IMR-90 (cell line): ENCODE data around the gene AVPR1B. TPM values are rescaled to one million over a fixed set of nuclear protein-coding genes. Genes with fewer than 3 reads are reported as not detected.

Source experiments
- ATAC-seq: fragments of 200-7000 bp; cut with Tn5 transposase; 2 replicates; pipeline ENCODE4 v1.9.1; 2020; ENCODE audit warnings: low read depth, mild to moderate bottlenecking, moderate library complexity
- BruUV-seq: library from RNA; stranded (reverse); fragments of 400-500 nt; replicated peaks from 2 replicates; lab custom pipeline; 2021; lab: Mats Ljungman, UMichigan
- CTCF ChIA-PET: fragments of 300-600 bp; formaldehyde crosslinking; extraction: SDS; loops from one replicate; lab custom pipeline; 2021; ENCODE audit warnings: antibody characterized with exemption; lab: Yijun Ruan, JAX
- POLR2A ChIA-PET: fragments of 300-600 bp; sonication (Branson Sonifier 250); formaldehyde crosslinking; loops from one replicate; lab custom pipeline; 2022; ENCODE audit warnings: antibody characterized with exemption; ENCODE audit not compliant: unreplicated experiment; lab: Charles Lee
- DNase-seq: peaks from one replicate; pipeline ENCODE4 v3.0.0; 2013
- H2AFZ ChIP-seq: replicated peaks from 2 replicates; pipeline ENCODE3; 2013; ENCODE audit warnings: low read length, mild to moderate bottlenecking; ENCODE audit not compliant: poor library complexity
- H2AK5ac ChIP-seq: 2 replicates; pipeline ENCODE4 v1.6.1; 2013; ENCODE audit warnings: low read depth, low read length, inconsistent platforms
- H2AK9ac ChIP-seq: replicated peaks from 2 replicates; pipeline ENCODE3; 2013; ENCODE audit warnings: mild to moderate bottlenecking, low read depth, low read length, moderate library complexity; ENCODE audit not compliant: poor library complexity
- H2BK120ac ChIP-seq: 2 replicates; pipeline ENCODE4 v1.6.1; 2013; ENCODE audit warnings: low read depth, low read length, inconsistent platforms
- H2BK15ac ChIP-seq: 3 replicates; pipeline ENCODE4 v1.6.1; 2013; ENCODE audit warnings: low read depth, low read length, inconsistent platforms
- H2BK20ac ChIP-seq: 2 replicates; pipeline ENCODE4 v1.6.1; 2013; ENCODE audit warnings: low read depth, mild to moderate bottlenecking, inconsistent platforms, low read length, moderate library complexity
- H2BK5ac ChIP-seq: 2 replicates; pipeline ENCODE4 v1.6.1; 2013; ENCODE audit warnings: mild to moderate bottlenecking, low read depth, low read length, inconsistent platforms; ENCODE audit not compliant: poor library complexity, severe bottlenecking
- H3K14ac ChIP-seq: replicated peaks from 2 replicates; pipeline ENCODE4 v1.6.1; 2013; ENCODE audit warnings: low read depth, low read length, inconsistent platforms
- H3K18ac ChIP-seq: 2 replicates; pipeline ENCODE4 v1.6.1; 2013; ENCODE audit warnings: low read depth, low read length, control low read depth
- H3K23ac ChIP-seq: 2 replicates; pipeline ENCODE4 v1.6.1; 2013; ENCODE audit warnings: low read depth, low read length, inconsistent platforms
- H3K27ac ChIP-seq: 2 replicates; pipeline ENCODE4 v1.5.1; 2013; ENCODE audit warnings: mild to moderate bottlenecking, control low read depth, low read length; ENCODE audit not compliant: insufficient read depth
- H3K27me3 ChIP-seq: 2 replicates; pipeline ENCODE4 v1.6.1; 2013; ENCODE audit warnings: low read length; ENCODE audit not compliant: control insufficient read depth, insufficient read depth
- H3K36me3 ChIP-seq: 2 replicates; pipeline ENCODE4 v1.6.1; 2013; ENCODE audit warnings: low read length, mixed read lengths; ENCODE audit not compliant: control insufficient read depth, insufficient read depth
- H3K4ac ChIP-seq: 2 replicates; pipeline ENCODE4 v1.6.1; 2013; ENCODE audit warnings: low read depth, low read length, inconsistent platforms
- H3K4me1 ChIP-seq: 2 replicates; pipeline ENCODE4 v1.6.1; 2013; ENCODE audit warnings: low read length, mixed read lengths; ENCODE audit not compliant: control insufficient read depth, insufficient read depth
- H3K4me2 ChIP-seq: 2 replicates; pipeline ENCODE4 v1.6.1; 2013; ENCODE audit warnings: low read depth, mild to moderate bottlenecking, control low read depth, low read length, moderate library complexity
- H3K4me3 ChIP-seq: 2 replicates; pipeline ENCODE4 v1.5.1; 2013; ENCODE audit warnings: low read depth, mild to moderate bottlenecking, control low read depth, low read length, moderate library complexity; ENCODE audit not compliant: insufficient read depth
- H3K56ac ChIP-seq: 2 replicates; pipeline ENCODE4 v1.6.1; 2013; ENCODE audit warnings: low read length, inconsistent platforms; ENCODE audit not compliant: insufficient read depth; ENCODE audit errors: extremely low read depth
- H3K79me1 ChIP-seq, 2 experiments: 2 replicates each; pipeline ENCODE4 v1.6.1; 2013; ENCODE audit warnings: low read length in 2 of 2, inconsistent platforms in 1 of 2, low read depth in 1 of 2
- H3K9ac ChIP-seq: 2 replicates; pipeline ENCODE4 v1.6.1; 2013; ENCODE audit warnings: low read depth, low read length, control low read depth
- H3K9me1 ChIP-seq: 2 replicates; pipeline ENCODE4 v1.6.1; 2013; ENCODE audit warnings: low read length, inconsistent platforms; ENCODE audit not compliant: insufficient read depth
- H3K9me3 ChIP-seq: 2 replicates; pipeline ENCODE4 v1.6.1; 2013; ENCODE audit warnings: low read length; ENCODE audit not compliant: control insufficient read depth, insufficient read depth
- H4K20me1 ChIP-seq: 2 replicates; pipeline ENCODE4 v1.6.1; 2013; ENCODE audit warnings: low read length, inconsistent platforms; ENCODE audit not compliant: insufficient read depth
- H4K5ac ChIP-seq: 2 replicates; pipeline ENCODE4 v1.6.1; 2013; ENCODE audit warnings: mild to moderate bottlenecking, low read depth, low read length, control low read depth
- H4K8ac ChIP-seq, 2 experiments: 2 replicates each; pipeline ENCODE4 v1.6.1; 2013; ENCODE audit warnings: low read depth in 2 of 2, low read length in 2 of 2, control low read depth in 1 of 2, inconsistent platforms in 1 of 2
- H4K91ac ChIP-seq: 2 replicates; pipeline ENCODE4 v1.6.1; 2013; ENCODE audit warnings: low read depth, low read length, inconsistent platforms; ENCODE audit not compliant: insufficient read depth
- CEBPB ChIP-seq: IDR thresholded peaks from 2 replicates; pipeline ENCODE4 v1.6.1; 2012; ENCODE audit warnings: low read depth, low read length, improper control_type of control experiment
- ELK1 ChIP-seq: fragments of 150-350 bp; IDR thresholded peaks from 2 replicates; pipeline ENCODE4 v1.6.1; 2016; ENCODE audit warnings: low read depth, mild to moderate bottlenecking, low read length, moderate library complexity, borderline replicate concordance
- FOS ChIP-seq: fragments of 150-350 bp; IDR thresholded peaks from 2 replicates; pipeline ENCODE4 v1.6.1; 2016; ENCODE audit warnings: low read depth, low read length
- MAFK ChIP-seq: IDR thresholded peaks from 2 replicates; pipeline ENCODE4 v1.6.1; 2012; ENCODE audit warnings: low read depth, low read length, improper control_type of control experiment
- MAZ ChIP-seq: IDR thresholded peaks from 2 replicates; pipeline ENCODE4 v1.6.1; 2012; ENCODE audit warnings: low read depth, mild to moderate bottlenecking, low read length, improper control_type of control experiment, moderate library complexity, borderline replicate concordance
- MXI1 ChIP-seq: IDR thresholded peaks from 2 replicates; pipeline ENCODE4 v1.6.1; 2012; ENCODE audit warnings: low read depth, mild to moderate bottlenecking, low read length, moderate library complexity, borderline replicate concordance
- POLR2A ChIP-seq: IDR thresholded peaks from 2 replicates; pipeline ENCODE4 v1.6.1; 2012; ENCODE audit warnings: mild to moderate bottlenecking, low read depth, low read length
- RCOR1 ChIP-seq: IDR thresholded peaks from 2 replicates; pipeline ENCODE4 v1.6.1; 2012; ENCODE audit warnings: mild to moderate bottlenecking, low read length, improper control_type of control experiment; ENCODE audit not compliant: insufficient replicate concordance
- SMC3 ChIP-seq: fragments of 150-350 bp; IDR thresholded peaks from 2 replicates; pipeline ENCODE4 v1.6.1; 2016; ENCODE audit warnings: low read depth, mild to moderate bottlenecking, antibody characterized with exemption, low read length, moderate library complexity
- WGBS, 2 experiments: methylation state at CpG; one replicate each; pipeline versions ENCODE4 v1.1.5 to v1.1.7; 2013; ENCODE audit warnings: missing lambda C conversion rate in 2 of 2; ENCODE audit not compliant: insufficient read length in 1 of 2; ENCODE audit errors: extremely low coverage in 2 of 2; 5-methylcytosine and 5-hydroxymethylcytosine counted together
- dilution Hi-C: fragments of 300-500 bp; cut with HindIII; formaldehyde crosslinking; loops from one replicate; pipeline ENCODE4 v1.14.3; 2018; ENCODE audit warnings: low sequenced_read_pairs; ENCODE audit not compliant: unreplicated experiment
- in situ Hi-C: fragments of 300-500 bp; cut with MboI; formaldehyde crosslinking; loops from 3 replicates; pipeline ENCODE4 v1.14.3; 2019; ENCODE audit warnings: low sequenced_read_pairs, inconsistent platforms, mixed read lengths
- intact Hi-C: fragments of 100-400 bp; cut with micrococcal nuclease; formaldehyde crosslinking; loops from 2 replicates; pipeline ENCODE4 v1.10.0; 2022
- polyA plus RNA-seq, 3 experiments: library from polyadenylated mRNA; depleted of rRNA; stranded (reverse); fragments of >200 nt; gene quantifications; 2 replicates each; pipeline ENCODE4 v1.2.3, GENCODE V29; 2012; ENCODE audit warnings: low replicate concordance in 1 of 3
- total RNA-seq: library from RNA; depleted of rRNA; stranded (reverse); fragments of >200 nt; gene quantifications from 2 replicates; pipeline ENCODE4 v1.2.3, GENCODE V29; 2012

The AVPR1B gene
- total and polyA plus RNA-seq, 2 of the 4 experiments (the other 2 are of a cell fraction) = not detected

- no peaks in the 10 kb centered on the region for H3K9me1 ChIP-seq
- H2BK20ac ChIP-seq = no peak overlapping the region
- H3K36me3 ChIP-seq = no peaks in the 10 kb centered on the region
- H2BK5ac ChIP-seq = no peak overlapping the region
- no peak overlapping the region for H3K27ac ChIP-seq
- H2AK9ac ChIP-seq = no peak overlapping the region
- ChIA-PET CTCF (interaction anchor here (1.4 kb wide), 1 partner anchor 15 kb away, joined by 4 read pairs; no protein-coding TSS in a partner anchor), POLR2A (no interaction called here)
- BruUV-seq = no TSS peak
- intact Hi-C loops (no loop called here), dilution Hi-C loops (no loop called here), in situ Hi-C loops (loop anchor here (25.0 kb wide), 1 partner anchor 459 kb away; no protein-coding TSS in a partner anchor)
- no peak overlapping the region for H4K91ac ChIP-seq
- H3K9me3 ChIP-seq = no peaks in the 10 kb centered on the region; the same call in 1 of the 2 replicates
- no peaks in the 10 kb centered on the region for H3K79me1 ChIP-seq
- no peak overlapping the region for H2AK5ac ChIP-seq
- H2BK120ac ChIP-seq = no peak overlapping the region
- no peak overlapping the region for H3K23ac ChIP-seq
- peaks cover 23% of the 10 kb centered on the region for H3K27me3 ChIP-seq
- H3K4me2 ChIP-seq = no peak overlapping the region
- no peak overlapping the region for H3K4ac ChIP-seq
- no peaks in the 10 kb centered on the region for H4K20me1 ChIP-seq
- WGBS, 2 experiments = no CpG with 5 or more reads among the region's 1 CpG
- DNase-seq = no peak
- no peak overlapping the region for H2BK15ac ChIP-seq
- H4K5ac ChIP-seq = no peak overlapping the region
- no peak overlapping the region for H3K4me3 ChIP-seq
- no peak for ATAC-seq
- no peak overlapping the region for H3K14ac ChIP-seq
- H3K18ac ChIP-seq = no peak overlapping the region
- no peaks in the 10 kb centered on the region; the same call in 1 of the 2 replicates for H3K4me1 ChIP-seq
- H3K56ac ChIP-seq = no peak overlapping the region
- H2AFZ ChIP-seq = no peak overlapping the region
- H4K8ac ChIP-seq = no peak overlapping the region
- TF ChIP-seq MAZ = no peak
- no peak for TF ChIP-seq MXI1
- TF ChIP-seq POLR2A = no peak
- TF ChIP-seq ELK1 = no peak
- TF ChIP-seq FOS = no peak
- no peak for TF ChIP-seq CEBPB
- no peak for TF ChIP-seq SMC3
- no peak for TF ChIP-seq RCOR1
- no peak for TF ChIP-seq MAFK
- H3K9ac ChIP-seq = no peak overlapping the region
Measured at GRCh38 chr1:206121269-206121668, 4.1 kb upstream of the AVPR1B start.
